Keratinocyte (primary cell): Measurements from ENCODE around the gene DNAH12. TPM values are rescaled to one million over a fixed set of nuclear protein-coding genes. Genes with fewer than 3 reads are reported as not detected.

Experiments
- DNase-seq: peaks from one replicate; pipeline ENCODE4 v3.0.0-alpha.2; 2011; ENCODE audit warnings: low read depth, missing footprints, low spot score
- FAIRE-seq: peaks from 2 replicates; lab custom pipeline; 2011; peaks lifted over from hg19 to GRCh38; lab: Jason Lieb, UNC
- H2AFZ ChIP-seq: 2 replicates; pipeline ENCODE4 v1.6.0; 2012; ENCODE audit warnings: low read length, control low read depth, inconsistent platforms; ENCODE audit not compliant: control insufficient read depth
- H3K27ac ChIP-seq: 2 replicates; pipeline ENCODE4 v1.5.1; 2011; ENCODE audit warnings: low read length; ENCODE audit not compliant: control insufficient read depth, insufficient read depth
- H3K27me3 ChIP-seq: 3 replicates; pipeline ENCODE4 v1.6.0; 2011; ENCODE audit warnings: low read length; ENCODE audit not compliant: control insufficient read depth, insufficient read depth; ENCODE audit errors: extremely low read depth
- H3K36me3 ChIP-seq, 2 experiments: 2 replicates in 1 of 2; 3 replicates in 1 of 2; pipeline ENCODE4 v1.5.1; 2011; ENCODE audit warnings: low read length in 2 of 2, mild to moderate bottlenecking in 1 of 2; ENCODE audit not compliant: control insufficient read depth in 2 of 2, insufficient read depth in 2 of 2; ENCODE audit errors: extremely low read depth in 1 of 2
- H3K4me1 ChIP-seq: 3 replicates; pipeline ENCODE4 v1.5.1; 2011; ENCODE audit warnings: low read length; ENCODE audit not compliant: control insufficient read depth, insufficient read depth; ENCODE audit errors: extremely low read depth
- H3K4me2 ChIP-seq: 3 replicates; pipeline ENCODE4 v1.6.0; 2011; ENCODE audit warnings: low read depth, low read length; ENCODE audit not compliant: control insufficient read depth, insufficient read depth; ENCODE audit errors: extremely low read depth
- H3K4me3 ChIP-seq, 3 experiments: fragments of 200-600 bp in 1 of 3; sonication (generic) in 1 of 3; 2 replicates in 2 of 3; 3 replicates in 1 of 3; pipeline ENCODE4 v1.5.1; 2011 to 2016; ENCODE audit warnings: low read length in 3 of 3, mild to moderate bottlenecking in 3 of 3, control low read depth in 2 of 3, inconsistent platforms in 1 of 3, low read depth in 1 of 3, mixed read lengths in 1 of 3, mixed run types in 1 of 3, moderate library complexity in 1 of 3; ENCODE audit not compliant: control insufficient read depth in 2 of 3, insufficient read depth in 2 of 3; ENCODE audit errors: extremely low read depth in 1 of 3
- H3K79me2 ChIP-seq: 2 replicates; pipeline ENCODE4 v1.6.0; 2012; ENCODE audit warnings: low read length; ENCODE audit not compliant: control insufficient read depth, insufficient read depth
- H3K9ac ChIP-seq: 3 replicates; pipeline ENCODE4 v1.6.0; 2011; ENCODE audit warnings: low read length; ENCODE audit not compliant: control insufficient read depth, insufficient read depth; ENCODE audit errors: extremely low read depth
- H3K9me1 ChIP-seq: 3 replicates; pipeline ENCODE4 v1.6.0; 2011; ENCODE audit warnings: low read length; ENCODE audit not compliant: control insufficient read depth, insufficient read depth; ENCODE audit errors: extremely low read depth
- H3K9me3 ChIP-seq: 2 replicates; pipeline ENCODE4 v1.5.1; 2012; ENCODE audit warnings: low read depth, low read length; ENCODE audit not compliant: control insufficient read depth
- H4K20me1 ChIP-seq: 3 replicates; pipeline ENCODE4 v1.6.0; 2011; ENCODE audit warnings: low read length; ENCODE audit not compliant: control insufficient read depth, insufficient read depth; ENCODE audit errors: extremely low read depth
- CTCF ChIP-seq, 3 experiments: IDR thresholded peaks in 1 of 3; conservative IDR thresholded peaks in 1 of 3; optimal IDR thresholded peaks in 1 of 3; 2 replicates in 2 of 3; 3 replicates in 1 of 3; pipeline versions ENCODE3 to v1.5.1; 2011; ENCODE audit warnings: low read length in 3 of 3, mild to moderate bottlenecking in 3 of 3, moderate library complexity in 2 of 3, control low read depth in 1 of 3, inconsistent platforms in 1 of 3; ENCODE audit not compliant: insufficient read depth in 2 of 3; ENCODE audit errors: extremely low read depth in 1 of 3
- EZH2 ChIP-seq: IDR thresholded peaks from one replicate; pipeline ENCODE4 v1.6.1; 2012; ENCODE audit warnings: inconsistent platforms, mild to moderate bottlenecking, low read length, moderate library complexity
- dilution Hi-C: fragments of 300-500 bp; cut with MboI; formaldehyde crosslinking; loops from one replicate; pipeline ENCODE4 v1.7.0; 2020; ENCODE audit warnings: low sequenced_read_pairs; ENCODE audit not compliant: extremely low pct_ligation_motif_present
- polyA plus RNA-seq, 5 experiments: library from polyadenylated mRNA; depleted of rRNA in 3 of 5; stranded (reverse) in 3 of 5; stranded (forward) in 1 of 5; unstranded in 1 of 5; fragments of >200 nt; gene quantifications; 1 replicate in 1 of 5; 2 replicates in 3 of 5; 3 replicates in 1 of 5; pipeline versions ENCODE4 v1.2.1 to v1.2.3, GENCODE V29; 2011 to 2012; ENCODE audit warnings: missing spikeins in 2 of 5, low read depth in 1 of 5, low replicate concordance in 1 of 5

Gene DNAH12
- polyA plus RNA-seq, 1 donor (not counting 4 experiments of a cell fraction or from before 2014, with no cell fraction given): not detected

GRCh38 chr3:57569859-57570450, 25.8 kb upstream of the DNAH12 start:
- H3K9ac ChIP-seq: no peak overlapping the region
- H3K4me3 ChIP-seq: no peak overlapping the region
- no peaks in the 10 kb centered on the region for H3K27me3 ChIP-seq
- H3K9me1 ChIP-seq: no peaks in the 10 kb centered on the region
- TF ChIP-seq EZH2 (no peak), CTCF (optimal IDR thresholded peaks at IDR 0.05 in 1 of 3, IDR thresholded peaks at IDR 0.05 in 1 of 3, conservative IDR thresholded peaks at IDR 0.05 in 1 of 3; ENCODE audit: extremely low read depth in 1 of 3, insufficient read depth in 2 of 3, low read length in 3 of 3) (no peak)
- FAIRE-seq: no peak
- H4K20me1 ChIP-seq: peaks cover 8% of the 10 kb centered on the region
- no peak overlapping the region for H3K27ac ChIP-seq
- DNase-seq: no peak
- H3K4me2 ChIP-seq: no peak overlapping the region
- H3K4me1 ChIP-seq: no peaks in the 10 kb centered on the region
- dilution Hi-C loops: no loop called here
- no peaks in the 10 kb centered on the region for H3K9me3 ChIP-seq
- H3K36me3 ChIP-seq: peaks cover 15 to 25% of the 10 kb centered on the region in 2 experiments
- no peak overlapping the region for H2AFZ ChIP-seq
- H3K79me2 ChIP-seq: peaks cover 4% of the 10 kb centered on the region

- H3K27ac ChIP-seq: no peak overlapping the region
- no peaks in the 10 kb centered on the region for H4K20me1 ChIP-seq
- dilution Hi-C loops: no loop called here
- no peaks in the 10 kb centered on the region for H3K9me1 ChIP-seq
- H2AFZ ChIP-seq: no peak overlapping the region
- H3K4me3 ChIP-seq: no peak overlapping the region
- peaks cover 46% of the 10 kb centered on the region for H3K79me2 ChIP-seq
- peaks cover 5% of the 10 kb centered on the region for H3K4me1 ChIP-seq
- DNase-seq: no peak
- no peaks in the 10 kb centered on the region for H3K27me3 ChIP-seq
- no peak for FAIRE-seq
- peak overlapping the region; percentile 9 for H3K4me2 ChIP-seq
- no peak overlapping the region for H3K9ac ChIP-seq
- H3K36me3 ChIP-seq: peaks cover 3 to 11% of the 10 kb centered on the region in 2 experiments
- TF ChIP-seq EZH2: no peak
- no peak for TF ChIP-seq CTCF (optimal IDR thresholded peaks at IDR 0.05 in 1 of 3, IDR thresholded peaks at IDR 0.05 in 1 of 3, conservative IDR thresholded peaks at IDR 0.05 in 1 of 3; ENCODE audit: extremely low read depth in 1 of 3, insufficient read depth in 2 of 3, low read length in 3 of 3)
- no peaks in the 10 kb centered on the region for H3K9me3 ChIP-seq
Observed at GRCh38 chr3:57559526-57559925, 15.4 kb upstream of the DNAH12 start.
